ENCODE measurements around the gene ZNF467.

Gene ZNF467, protein sequence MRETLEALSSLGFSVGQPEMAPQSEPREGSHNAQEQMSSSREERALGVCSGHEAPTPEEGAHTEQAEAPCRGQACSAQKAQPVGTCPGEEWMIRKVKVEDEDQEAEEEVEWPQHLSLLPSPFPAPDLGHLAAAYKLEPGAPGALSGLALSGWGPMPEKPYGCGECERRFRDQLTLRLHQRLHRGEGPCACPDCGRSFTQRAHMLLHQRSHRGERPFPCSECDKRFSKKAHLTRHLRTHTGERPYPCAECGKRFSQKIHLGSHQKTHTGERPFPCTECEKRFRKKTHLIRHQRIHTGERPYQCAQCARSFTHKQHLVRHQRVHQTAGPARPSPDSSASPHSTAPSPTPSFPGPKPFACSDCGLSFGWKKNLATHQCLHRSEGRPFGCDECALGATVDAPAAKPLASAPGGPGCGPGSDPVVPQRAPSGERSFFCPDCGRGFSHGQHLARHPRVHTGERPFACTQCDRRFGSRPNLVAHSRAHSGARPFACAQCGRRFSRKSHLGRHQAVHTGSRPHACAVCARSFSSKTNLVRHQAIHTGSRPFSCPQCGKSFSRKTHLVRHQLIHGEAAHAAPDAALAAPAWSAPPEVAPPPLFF

DNA sequence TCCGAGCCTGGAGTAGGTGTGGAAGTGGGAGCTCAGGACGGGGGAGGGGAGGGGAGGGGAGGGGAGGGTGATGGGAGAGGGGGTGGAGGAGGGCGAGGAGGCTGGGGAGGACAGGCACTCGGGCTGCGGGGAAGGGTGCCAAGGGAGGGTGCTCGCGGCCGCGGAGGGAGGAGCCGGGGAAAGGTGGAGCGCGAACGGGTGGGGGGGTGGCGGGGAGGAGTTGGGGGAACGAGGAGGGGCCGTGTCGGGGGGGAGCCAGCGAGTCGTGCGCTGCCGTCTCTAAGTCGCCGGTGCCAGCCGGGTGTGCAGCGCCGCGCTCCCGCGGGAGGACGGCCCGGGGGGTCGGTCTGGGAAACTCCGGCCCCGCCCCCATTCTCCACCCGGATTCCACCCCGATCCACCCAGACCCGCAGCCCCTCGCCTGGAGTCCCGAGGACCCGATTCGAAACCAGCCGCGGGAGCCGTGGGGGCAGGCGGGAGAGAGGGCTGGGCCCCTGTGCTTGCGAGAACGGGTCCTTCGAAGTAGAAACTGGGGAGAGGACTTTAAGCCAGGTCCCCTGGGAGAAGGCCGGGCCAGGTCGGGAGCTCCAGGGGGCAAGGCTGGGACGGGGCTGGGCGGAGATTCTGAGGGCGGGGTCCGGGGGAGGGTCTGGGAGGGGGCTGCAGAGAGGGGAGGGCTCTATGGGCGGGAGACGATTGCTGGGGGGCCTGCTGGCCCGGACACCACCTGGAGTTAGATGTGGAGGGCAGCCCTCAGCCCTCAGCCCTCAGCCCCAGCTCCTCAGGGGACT lies at the start of gene ZNF467:
ZNF467 (minus strand) TSS at position 143 of the 791 bp plus-strand sequence. CDS start 2,556 bp downstream, outside the sequence.
- peak in 1 of 2 donors; percentile 22 for DNase-seq

DNA sequence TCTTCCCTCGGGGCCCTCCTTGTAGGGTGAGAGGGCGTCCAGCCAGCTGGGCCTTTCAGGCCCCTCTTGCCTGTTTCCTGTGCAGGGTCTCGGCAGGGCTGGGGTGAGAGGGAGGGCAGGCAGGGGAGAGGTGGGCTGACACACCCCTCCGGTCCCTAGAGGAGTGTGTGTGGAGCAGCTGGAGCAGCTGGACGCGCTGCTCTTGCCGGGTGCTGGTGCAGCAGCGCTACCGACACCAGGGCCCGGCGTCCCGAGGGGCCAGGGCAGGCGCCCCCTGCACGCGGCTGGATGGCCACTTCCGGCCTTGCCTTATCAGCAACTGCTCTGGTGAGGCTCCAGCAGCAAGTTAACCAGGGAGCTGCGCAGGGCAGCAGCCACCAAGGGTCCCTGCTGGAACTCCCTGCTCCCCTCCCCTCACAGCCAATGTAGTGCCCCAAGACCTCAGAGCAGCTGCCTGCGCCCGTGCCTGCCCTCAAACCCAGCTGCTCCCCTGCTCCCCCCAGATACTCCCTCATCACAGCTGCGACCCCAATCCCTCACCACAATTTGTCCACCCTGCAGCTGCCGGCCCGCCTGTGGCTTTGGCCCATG lies 49.1 kb upstream of the ZNF467 start:
- no peak for DNase-seq

DNA sequence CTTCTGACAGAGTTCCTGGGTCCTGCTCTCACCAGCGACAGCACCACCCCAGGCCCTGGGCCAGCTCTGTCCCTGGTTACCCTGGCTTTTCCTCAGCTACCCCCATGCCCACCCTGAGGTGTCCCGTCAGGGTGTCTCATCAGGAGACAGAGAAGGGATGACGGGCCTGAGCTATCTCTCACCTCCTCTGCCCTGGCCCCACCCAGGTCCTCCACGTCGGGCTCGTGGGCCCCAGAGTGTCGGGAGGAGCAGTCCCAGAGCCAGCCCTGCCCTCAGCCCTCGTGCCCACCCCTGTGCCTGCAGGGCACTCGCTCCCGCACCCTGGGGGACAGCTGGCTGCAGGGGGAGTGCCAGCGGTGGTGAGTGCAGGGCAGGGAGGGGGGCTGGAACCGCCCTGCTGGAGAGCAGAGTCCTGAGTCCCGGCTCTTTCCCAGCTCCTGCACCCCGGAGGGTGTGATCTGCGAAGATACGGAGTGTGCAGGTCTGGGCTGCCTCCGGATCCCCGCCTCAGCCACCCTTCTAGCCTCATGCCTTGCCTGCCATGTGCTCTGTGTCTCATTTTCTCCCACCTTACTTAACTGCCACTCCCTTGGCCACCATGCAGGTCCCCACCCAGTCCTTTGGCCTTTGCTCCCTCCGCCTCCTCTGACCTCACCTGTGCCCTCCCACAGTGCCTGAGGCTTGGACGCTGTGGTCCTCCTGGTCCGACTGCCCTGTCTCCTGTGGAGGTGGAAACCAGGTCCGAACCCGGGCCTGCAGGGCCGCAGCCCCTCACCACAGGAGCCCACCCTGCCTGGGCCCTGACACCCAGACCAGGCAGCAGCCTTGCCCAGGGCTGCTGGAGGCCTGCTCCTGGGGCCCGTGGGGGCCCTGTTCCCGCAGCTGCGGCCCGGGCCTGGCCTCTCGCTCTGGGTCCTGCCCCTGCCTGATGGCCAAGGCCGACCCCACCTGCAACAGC lies 48.1 kb upstream of the ZNF467 start:
- DNase-seq, result no peak

DNA sequence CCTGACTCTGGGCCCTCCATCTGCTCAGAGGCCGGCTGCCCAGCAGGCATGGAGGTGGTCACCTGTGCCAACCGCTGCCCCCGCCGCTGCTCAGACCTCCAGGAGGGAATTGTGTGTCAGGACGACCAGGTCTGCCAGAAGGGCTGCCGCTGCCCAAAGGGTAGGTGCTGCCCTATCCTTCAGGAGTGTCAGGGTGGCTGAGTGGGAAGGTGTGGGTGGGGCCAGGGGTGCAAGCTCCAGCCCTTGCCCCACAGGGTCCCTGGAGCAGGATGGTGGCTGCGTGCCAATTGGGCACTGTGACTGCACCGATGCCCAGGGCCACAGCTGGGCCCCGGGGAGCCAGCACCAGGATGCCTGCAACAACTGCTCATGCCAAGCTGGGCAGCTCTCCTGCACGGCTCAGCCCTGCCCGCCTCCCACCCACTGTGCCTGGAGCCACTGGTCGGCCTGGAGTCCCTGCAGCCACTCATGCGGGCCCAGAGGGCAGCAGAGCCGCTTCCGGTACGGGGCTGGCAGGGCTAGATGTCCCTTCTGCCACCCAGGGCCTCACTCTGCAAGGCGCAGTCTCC lies 47.3 kb upstream of the ZNF467 start:
- no peak for DNase-seq

DNA sequence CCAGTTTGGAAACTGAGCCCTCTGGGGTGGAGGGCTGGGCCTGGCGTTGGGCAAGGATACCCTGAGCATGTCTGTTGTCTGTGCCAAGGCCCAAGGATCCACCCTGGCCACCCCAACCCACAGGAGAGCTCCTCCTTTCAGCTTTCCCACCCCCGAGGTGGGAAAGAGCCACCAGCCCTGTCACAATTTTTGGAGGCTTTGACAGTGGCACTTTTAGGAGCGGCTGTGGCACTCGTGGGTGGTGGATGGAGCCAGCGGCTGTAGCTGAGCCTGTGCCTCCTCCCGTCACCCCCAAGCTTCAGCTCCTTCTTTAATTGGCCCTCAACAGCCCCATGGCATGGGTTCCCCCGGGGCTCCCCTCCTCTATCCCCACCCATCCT lies 46.6 kb upstream of the ZNF467 start:
- no peak for DNase-seq

DNA sequence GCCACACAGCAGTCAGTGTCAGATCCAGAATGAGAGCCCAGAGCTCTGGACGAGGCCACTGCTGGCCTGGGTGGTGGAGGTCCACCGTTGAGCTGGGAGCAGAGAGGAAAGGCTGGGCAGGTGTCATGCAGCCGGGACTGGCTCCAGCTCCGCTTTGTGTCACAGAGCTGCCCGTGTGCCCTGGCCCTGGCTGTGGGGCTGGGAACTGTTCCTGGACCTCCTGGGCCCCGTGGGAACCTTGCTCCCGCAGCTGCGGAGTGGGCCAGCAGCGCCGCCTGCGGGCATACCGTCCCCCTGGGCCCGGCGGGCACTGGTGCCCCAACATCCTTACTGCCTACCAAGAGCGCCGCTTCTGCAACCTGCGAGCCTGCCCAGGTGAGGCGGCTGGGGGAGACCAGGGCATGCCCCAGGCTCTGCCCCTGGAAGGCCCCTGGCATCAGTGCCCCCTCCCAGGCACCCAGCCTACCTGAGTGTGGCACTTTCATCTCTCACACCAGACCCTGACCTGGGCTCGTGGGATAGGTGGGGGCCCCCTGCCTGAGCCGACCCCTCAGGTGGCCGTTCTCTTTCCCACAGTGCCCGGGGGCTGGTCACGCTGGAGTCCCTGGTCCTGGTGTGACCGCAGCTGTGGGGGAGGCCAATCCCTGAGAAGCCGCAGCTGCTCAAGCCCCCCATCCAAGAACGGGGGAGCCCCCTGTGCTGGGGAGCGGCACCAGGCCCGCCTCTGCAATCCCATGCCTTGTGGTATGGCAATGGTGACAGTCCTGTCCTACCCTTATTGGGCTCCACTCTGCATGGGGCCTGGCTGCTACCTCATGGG lies 46.0 kb upstream of the ZNF467 start:
- no peak for DNase-seq

DNA sequence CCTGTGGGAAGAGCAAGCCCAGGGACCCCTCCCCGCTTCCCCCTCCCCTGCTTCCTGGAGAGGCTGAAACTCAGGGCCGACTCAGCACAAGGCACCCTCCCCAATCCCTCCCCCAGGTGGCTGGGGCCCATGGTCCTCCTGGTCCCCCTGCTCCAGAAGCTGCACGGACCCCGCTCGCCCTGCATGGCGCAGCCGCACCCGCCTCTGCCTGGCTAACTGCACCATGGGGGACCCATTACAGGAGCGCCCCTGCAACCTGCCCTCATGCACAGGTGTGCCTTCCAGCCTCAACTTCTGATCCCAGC lies 45.1 kb upstream of the ZNF467 start:
- DNase-seq, result no peak

DNA sequence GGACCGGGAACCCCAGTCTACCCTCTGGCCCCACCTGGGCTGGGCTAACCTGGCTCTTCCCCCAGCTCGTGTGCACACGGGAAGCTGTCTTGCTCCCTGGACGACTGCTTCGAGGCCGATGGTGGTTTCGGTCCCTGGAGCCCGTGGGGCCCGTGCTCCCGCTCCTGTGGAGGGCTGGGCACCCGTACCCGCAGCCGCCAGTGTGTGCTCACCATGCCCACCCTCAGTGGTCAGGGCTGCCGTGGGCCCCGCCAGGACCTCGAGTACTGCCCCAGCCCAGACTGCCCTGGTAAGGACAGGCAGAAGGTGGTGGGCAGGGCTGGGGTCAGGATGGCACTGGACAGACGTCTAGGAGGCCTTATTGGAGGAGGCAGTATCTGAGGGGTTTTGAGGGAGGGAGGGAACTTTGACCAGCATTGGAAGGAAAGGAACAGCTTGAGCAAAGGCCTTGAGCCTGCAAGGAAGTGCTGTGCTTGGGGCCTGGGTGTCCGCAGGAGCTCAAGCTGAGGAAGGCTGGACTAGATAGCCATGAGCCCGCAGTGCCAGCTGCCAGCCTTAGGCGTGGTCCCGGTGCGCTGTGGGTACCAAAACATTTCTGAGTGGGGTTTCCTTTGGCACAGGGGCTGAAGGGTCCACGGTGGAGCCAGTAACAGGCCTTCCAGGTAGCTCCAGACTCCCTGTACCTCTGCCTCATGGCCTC lies 44.6 kb upstream of the ZNF467 start:
- DNase-seq, result no peak

DNA sequence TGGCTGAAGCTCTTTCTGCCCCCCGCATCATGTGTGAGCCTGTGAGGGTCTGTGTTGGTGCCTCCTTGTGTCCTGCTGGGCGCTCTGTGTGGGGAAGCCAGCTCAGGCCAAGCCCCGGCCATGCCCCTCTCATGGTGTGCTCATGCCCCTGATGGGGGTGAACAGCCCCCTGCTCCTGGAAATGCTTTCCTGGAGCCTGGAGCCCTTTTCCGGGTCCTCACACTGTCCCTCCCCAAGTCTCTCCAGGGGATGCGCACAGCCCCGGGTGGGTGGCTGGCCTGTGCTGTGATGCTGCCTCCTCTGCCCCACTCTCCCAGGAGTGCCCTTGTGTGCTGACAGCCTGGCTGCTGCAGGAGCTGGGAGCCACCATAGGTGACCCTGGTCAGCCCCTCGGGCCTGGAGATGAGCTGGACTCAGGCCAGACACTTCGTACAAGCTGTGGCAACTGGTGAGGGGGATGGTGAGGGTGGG lies 43.9 kb upstream of the ZNF467 start:
- no peak for DNase-seq

DNA sequence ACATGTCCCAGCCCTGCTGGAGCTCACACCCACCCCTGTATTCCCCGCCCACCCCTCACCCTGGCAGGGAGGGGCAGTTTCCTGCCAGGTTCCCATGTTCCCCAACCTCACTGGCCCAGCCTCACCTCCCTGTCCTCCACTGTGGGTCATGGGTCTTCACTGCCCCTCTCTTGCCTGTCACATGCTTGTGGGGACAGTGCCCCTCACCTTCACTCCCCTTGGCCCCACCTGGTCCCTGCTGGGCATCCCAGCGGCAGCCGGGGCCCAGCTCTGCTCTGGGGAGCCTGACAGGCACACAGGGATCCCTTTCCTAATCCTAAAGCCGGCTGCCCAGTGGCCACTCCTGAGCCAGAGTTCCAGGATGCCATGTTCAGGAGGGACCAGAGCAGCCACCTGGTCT lies 43.4 kb upstream of the ZNF467 start:
- DNase-seq, result no peak

DNA sequence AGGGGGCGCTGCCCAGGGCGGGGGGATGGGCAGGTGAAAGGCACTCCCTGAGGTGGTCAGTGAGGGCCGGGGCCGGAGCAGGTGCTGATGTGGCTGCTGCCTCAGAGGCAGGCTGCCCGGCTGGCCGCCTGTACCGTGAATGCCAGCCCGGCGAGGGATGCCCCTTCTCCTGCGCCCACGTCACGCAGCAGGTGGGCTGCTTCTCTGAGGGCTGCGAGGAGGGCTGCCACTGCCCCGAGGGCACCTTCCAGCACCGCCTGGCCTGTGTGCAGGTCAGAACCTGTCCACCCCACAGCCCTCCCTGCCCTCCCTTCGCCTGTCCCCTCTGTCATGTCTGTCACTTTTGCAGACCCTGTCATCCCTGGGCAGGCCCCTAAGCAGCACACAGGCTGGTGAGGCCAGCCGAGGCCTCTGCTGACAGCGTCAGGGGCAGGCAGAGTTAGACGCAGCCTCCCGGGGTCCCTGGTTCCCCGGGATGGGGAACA lies 42.9 kb upstream of the ZNF467 start:
- DNase-seq, result no peak

DNA sequence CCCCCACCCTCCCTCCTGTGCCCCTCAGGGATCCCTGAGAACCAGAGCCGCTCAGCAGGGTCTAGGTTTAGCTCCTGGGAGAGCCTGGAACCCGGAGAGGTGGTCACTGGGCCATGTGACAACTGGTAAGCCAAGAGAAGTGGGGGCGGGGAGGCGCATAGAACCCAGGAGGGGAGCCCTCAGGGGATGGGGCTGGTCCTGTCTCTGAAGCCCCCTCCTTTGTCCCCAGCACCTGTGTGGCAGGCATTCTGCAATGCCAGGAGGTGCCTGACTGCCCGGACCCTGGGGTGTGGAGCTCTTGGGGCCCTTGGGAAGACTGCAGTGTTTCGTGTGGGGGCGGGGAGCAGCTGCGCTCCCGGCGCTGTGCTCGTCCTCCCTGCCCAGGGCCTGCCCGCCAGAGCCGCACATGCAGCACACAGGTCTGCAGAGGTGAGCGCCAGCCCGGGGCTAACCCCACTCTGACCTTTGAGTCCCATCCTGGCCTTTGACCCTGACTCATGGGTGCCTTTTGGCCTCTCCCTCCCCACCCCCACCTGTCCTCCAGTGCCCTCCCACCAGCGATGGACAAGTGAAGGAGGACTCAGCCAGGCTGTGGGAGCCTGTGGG lies 42.4 kb upstream of the ZNF467 start:
- DNase-seq, result no peak

DNA sequence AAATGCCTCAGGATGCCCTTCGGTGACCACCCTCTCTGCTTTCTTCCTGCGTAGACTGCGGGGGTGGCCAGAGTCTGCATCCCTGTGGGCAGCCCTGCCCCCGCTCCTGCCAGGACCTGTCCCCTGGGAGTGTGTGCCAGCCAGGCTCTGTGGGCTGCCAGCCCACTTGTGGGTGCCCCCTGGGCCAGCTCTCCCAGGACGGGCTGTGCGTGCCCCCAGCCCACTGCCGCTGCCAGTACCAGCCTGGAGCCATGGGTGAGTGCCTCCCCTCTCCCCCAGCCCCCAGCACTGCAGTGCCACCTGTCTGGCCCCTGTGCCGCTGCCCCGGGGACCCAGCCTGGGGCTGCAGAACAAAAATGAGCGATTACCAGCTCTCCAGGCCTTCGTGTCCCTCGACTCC lies 41.7 kb upstream of the ZNF467 start:
- DNase-seq, result no peak

DNA sequence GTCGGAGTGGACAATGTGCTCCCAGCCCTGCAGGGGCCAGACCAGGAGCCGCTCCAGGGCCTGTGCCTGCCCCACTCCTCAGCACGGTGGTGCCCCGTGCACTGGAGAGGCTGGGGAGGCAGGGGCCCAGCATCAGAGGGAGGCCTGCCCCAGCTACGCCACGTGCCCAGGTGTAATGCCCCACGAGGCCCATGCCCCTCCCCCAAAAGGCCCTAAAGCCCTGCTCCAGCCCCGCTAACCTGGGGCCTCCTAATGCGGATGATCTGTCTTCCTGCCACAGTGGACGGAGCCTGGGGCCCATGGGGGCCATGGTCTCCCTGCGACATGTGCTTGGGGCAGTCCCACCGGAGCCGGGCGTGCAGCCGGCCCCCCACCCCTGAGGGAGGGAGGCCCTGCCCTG lies 41.1 kb upstream of the ZNF467 start:
- DNase-seq, result no peak

DNA sequence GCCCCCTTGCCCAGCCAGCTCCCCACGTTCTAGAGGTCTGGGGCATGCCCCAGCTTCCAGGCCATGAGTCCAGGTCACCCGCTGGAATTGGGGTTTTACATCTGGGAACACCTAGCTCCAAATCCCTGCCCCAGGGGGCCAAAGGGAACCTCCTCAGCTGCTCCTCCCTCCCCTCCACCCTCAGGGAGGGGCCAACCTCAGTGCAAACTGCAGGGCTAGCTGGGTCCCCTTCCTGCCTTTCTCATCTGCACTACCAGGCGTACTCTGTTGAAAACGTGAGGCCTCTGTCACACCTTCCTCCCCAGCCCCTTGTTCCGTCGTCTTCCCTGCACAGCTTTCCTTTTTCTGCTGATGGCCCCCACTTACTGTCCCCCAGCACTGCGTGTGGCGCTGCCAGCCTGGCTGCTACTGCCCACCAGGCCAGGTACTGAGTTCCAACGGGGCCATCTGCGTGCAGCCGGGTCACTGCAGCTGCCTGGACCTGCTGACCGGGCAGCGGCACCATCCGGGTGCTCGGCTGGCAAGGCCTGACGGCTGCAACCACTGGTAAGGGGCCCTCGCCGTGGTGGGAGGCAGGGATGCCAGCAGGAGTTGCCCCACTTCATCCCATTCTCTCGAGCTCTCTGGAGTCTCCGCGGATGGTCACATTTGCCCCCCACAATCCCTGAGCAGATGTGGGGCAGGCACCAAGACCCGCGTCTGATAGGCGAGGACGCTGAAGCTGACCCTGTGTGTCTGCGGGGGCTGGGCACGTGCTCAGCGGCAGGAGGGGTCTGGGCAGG lies 40.1 kb upstream of the ZNF467 start:
- DNase-seq, result no peak

DNA sequence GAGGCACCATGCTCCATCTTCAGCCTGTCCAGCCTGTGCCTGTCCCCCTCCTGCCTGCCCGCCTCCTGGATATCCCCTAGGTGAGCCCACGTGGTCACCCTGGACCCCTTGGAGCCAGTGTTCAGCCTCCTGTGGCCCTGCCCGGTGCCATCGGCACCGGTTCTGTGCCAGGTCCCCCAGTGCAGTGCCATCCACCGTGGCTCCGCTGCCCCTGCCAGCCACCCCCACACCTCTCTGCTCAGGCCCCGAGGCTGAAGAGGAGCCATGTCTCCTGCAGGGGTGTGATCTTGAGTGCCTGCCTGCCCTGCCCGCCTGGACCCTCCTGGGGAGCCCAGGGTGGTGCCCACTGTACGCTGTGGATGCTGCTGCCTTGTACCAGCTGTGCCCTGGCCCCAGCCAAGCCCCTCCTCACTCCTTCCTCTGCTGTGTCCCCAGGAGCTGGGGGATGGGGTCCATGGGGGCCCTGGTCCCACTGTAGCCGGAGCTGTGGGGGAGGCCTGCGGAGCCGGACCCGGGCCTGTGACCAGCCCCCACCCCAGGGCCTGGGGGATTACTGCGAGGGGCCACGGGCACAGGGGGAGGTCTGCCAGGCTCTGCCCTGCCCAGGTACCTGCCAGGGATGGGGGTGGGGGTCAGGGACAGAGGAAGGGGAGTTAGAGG lies 38.6 kb upstream of the ZNF467 start:
- DNase-seq, result no peak

DNA sequence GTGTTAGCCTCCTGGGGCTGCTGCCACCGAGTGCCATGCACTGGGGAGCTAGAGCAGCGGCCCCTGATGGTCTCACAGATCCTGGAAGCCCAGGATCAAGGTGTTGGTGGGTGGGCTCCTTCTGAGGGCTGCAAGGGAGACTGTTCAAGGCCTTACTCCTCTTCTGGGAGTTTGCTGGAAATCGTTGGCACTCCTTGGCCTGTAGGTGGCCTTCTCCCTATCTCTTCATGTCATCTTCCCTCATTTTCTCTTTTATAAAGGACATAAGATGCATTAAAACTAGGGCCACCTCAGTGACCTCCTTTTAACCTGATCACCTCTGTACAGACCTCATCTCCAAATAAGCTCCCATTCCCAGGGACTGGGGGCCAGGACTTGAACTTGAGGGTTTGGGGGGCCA lies 37.8 kb upstream of the ZNF467 start:
- no peak for DNase-seq

DNA sequence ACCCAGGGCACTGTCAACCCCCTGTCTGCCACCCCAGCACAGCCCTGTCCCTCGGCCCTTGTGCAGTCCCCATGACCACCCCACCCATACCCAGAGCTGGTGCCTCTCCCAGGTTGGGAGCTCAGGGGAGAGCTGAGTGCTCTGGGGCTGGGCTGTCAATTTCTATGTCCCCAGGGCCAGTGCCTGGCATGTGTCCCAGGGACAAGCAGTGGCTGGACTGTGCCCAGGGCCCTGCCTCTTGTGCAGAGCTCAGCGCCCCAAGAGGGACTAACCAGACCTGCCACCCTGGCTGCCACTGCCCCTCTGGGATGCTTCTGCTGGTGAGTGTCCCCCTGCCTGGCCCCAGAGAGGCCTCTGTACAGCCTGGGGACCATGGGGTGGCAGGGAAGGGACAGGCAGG lies 35.8 kb upstream of the ZNF467 start:
- DNase-seq, result no peak
